ENCODE measurements around the gene GALNS. TPM values are rescaled to one million over a fixed set of nuclear protein-coding genes. Genes with fewer than 3 reads are reported as not detected.
"Not testable (repeated sequence)": the region's sequence is repeated elsewhere in the genome, so short reads cannot be mapped to it uniquely, and the experiment has no call there.

The GALNS gene
- total RNA-seq, 1 experiment from 2014 or later, result 29.5 TPM

DNA sequence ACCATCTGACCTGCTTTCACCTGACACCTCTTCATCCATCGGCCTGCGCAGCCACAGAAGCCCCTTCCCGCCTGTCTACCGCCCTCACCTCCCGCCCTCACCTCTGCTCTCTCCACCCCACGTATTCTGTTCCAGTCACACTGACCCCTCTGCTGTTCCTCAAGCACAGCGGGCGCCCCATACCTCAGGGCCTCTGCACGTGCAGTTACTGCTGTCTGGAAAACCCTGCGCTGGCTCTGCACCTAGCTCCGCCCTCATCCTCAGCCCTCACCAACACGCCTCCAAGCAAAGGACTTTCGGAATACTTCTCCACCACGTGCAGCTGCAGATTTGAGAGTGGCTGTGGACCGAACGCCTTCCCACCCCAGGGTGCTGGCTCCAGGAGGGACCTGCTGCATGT, 34.3 kb upstream of the GALNS start (continued):
- TF ChIP-seq, protein P1, sequence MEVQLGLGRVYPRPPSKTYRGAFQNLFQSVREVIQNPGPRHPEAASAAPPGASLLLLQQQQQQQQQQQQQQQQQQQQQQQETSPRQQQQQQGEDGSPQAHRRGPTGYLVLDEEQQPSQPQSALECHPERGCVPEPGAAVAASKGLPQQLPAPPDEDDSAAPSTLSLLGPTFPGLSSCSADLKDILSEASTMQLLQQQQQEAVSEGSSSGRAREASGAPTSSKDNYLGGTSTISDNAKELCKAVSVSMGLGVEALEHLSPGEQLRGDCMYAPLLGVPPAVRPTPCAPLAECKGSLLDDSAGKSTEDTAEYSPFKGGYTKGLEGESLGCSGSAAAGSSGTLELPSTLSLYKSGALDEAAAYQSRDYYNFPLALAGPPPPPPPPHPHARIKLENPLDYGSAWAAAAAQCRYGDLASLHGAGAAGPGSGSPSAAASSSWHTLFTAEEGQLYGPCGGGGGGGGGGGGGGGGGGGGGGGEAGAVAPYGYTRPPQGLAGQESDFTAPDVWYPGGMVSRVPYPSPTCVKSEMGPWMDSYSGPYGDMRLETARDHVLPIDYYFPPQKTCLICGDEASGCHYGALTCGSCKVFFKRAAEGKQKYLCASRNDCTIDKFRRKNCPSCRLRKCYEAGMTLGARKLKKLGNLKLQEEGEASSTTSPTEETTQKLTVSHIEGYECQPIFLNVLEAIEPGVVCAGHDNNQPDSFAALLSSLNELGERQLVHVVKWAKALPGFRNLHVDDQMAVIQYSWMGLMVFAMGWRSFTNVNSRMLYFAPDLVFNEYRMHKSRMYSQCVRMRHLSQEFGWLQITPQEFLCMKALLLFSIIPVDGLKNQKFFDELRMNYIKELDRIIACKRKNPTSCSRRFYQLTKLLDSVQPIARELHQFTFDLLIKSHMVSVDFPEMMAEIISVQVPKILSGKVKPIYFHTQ (CRISPR knock-in tag; IDR thresholded peaks at IDR 0.05), result no peak
- TF ChIP-seq, protein P2, sequence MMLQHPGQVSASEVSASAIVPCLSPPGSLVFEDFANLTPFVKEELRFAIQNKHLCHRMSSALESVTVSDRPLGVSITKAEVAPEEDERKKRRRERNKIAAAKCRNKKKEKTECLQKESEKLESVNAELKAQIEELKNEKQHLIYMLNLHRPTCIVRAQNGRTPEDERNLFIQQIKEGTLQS (CRISPR knock-in tag; conservative IDR thresholded peaks at IDR 0.05), result no peak
- TF ChIP-seq MXD4 (CRISPR knock-in tag; IDR thresholded peaks at IDR 0.05; ENCODE audit: borderline replicate concordance) (no peak), TCF7 (CRISPR knock-in tag; IDR thresholded peaks at IDR 0.05; ENCODE audit: low read depth) (no peak), HMGA2 (CRISPR knock-in tag; IDR thresholded peaks at IDR 0.05) (no peak), ETV6 (CRISPR knock-in tag; IDR thresholded peaks at IDR 0.05) (no peak)

DNA sequence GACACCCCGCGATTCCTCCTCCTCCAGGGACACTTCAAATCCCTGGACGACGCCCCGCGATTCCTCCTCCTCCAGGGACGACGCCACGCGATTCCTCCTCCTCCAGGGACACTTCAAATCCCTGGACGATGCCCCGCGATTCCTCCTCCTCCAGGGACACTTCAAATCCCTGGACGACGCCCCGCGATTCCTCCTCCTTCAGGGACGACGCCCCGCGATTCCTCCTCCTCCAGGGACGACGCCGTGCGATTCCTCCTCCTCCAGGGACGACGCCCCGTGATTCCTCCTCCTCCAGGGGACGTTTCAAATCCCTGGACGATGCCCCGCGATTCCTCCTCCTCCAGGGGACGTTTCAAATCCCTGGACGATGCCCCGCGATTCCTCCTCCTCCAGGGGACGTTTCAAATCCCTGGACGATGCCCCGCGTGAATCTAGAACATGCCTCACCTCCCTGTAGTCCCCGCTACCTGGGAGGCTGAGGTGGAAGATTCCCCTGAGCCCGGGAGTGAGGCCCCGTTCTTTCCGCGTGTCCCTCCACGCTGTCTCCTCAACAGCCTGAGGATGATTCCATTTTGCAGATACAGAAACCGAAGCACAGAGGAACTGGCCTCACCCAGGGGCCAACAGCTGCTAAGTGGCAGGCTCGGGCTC, 33.1 kb upstream of the GALNS start:
- H3K9me3 Mint-ChIP-seq; ATAC-seq; H3K4me3 Mint-ChIP-seq; POLR2A ChIA-PET; H3K36me3 Mint-ChIP-seq; H3K27me3 Mint-ChIP-seq (ENCODE audit: low read depth); H3K27ac Mint-ChIP-seq; H3K4me1 Mint-ChIP-seq; DNase-seq (ENCODE audit: low spot score); CTCF ChIA-PET: not testable (repeated sequence)

DNA sequence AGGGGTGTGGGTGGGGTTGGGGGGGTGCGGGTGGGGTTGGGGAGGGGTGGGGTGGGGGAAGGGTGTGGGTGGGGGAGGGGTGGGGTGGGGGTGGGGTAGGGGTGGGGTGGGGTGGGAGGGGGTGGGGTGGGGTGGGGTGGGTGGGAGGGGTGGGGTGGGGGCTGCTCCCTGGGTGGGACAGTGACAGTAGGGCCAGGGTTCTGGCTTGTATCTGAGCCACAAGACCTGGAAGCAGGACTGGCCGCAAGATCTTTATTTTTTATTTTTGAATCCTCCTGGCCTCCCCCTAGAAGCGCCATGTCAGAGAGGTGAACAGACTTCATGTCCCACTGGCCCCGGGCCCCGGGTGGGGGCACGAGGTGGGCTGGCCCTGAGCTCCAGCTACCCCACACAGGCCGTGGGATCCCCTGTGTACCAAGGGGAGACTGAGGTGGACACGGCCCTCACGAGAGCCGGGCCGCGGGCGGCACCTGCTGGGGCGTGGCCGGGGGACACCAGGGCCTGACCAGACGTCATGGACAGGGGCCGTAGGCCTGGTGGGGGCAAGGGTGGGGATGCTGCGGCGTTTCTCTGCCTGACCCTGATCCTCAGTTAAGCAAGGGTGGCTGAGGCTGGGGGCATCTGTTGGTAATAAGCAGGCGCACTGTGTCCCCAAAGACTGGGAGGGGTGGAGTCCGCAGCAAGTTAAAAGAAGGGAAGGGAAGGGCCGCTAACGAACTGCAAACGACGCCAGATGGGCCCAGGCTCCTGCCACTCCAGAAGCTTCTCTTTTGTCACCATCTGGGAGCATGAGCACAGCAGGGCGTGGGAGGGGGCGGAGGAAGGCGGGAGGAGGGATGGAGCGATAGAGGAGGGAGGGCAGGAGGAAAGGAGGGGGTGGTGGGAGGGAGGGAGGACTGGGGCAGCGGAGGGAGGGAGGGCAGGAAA, 32.0 kb upstream of the GALNS start:
- Mint-ChIP-seq H3K27me3 (ENCODE audit: low read depth) (peaks cover 2% of the 10 kb centered on the region; the same call in 1 of the 2 replicates), H3K27ac (no peak overlapping the region), H3K4me3 (no peak overlapping the region), H3K4me1 (no peaks in the 10 kb centered on the region), H3K9me3 (no peaks in the 10 kb centered on the region), H3K36me3 (no peaks in the 10 kb centered on the region)
- DNase-seq (ENCODE audit: low spot score) (no peak), ATAC-seq (no peak)
- CTCF ChIA-PET, result interaction anchor here (0.5 to 1.3 kb wide), 4 partner anchors 9 to 352 kb away, joined by 3 to 4 read pairs (median 4); no protein-coding TSS in a partner anchor
- POLR2A ChIA-PET, result no interaction called here
- TF ChIP-seq, protein P3, sequence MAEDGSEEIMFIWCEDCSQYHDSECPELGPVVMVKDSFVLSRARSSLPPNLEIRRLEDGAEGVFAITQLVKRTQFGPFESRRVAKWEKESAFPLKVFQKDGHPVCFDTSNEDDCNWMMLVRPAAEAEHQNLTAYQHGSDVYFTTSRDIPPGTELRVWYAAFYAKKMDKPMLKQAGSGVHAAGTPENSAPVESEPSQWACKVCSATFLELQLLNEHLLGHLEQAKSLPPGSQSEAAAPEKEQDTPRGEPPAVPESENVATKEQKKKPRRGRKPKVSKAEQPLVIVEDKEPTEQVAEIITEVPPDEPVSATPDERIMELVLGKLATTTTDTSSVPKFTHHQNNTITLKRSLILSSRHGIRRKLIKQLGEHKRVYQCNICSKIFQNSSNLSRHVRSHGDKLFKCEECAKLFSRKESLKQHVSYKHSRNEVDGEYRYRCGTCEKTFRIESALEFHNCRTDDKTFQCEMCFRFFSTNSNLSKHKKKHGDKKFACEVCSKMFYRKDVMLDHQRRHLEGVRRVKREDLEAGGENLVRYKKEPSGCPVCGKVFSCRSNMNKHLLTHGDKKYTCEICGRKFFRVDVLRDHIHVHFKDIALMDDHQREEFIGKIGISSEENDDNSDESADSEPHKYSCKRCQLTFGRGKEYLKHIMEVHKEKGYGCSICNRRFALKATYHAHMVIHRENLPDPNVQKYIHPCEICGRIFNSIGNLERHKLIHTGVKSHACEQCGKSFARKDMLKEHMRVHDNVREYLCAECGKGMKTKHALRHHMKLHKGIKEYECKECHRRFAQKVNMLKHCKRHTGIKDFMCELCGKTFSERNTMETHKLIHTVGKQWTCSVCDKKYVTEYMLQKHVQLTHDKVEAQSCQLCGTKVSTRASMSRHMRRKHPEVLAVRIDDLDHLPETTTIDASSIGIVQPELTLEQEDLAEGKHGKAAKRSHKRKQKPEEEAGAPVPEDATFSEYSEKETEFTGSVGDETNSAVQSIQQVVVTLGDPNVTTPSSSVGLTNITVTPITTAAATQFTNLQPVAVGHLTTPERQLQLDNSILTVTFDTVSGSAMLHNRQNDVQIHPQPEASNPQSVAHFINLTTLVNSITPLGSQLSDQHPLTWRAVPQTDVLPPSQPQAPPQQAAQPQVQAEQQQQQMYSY (CRISPR knock-in tag; IDR thresholded peaks at IDR 0.05), result no peak
- TF ChIP-seq TEAD1 (CRISPR knock-in tag; IDR thresholded peaks at IDR 0.05) (no peak), RELA (CRISPR knock-in tag; IDR thresholded peaks at IDR 0.05; ENCODE audit: borderline replicate concordance) (no peak), ZNF232 (CRISPR knock-in tag; IDR thresholded peaks at IDR 0.05) (no peak), NFE2L1 (CRISPR knock-in tag; IDR thresholded peaks at IDR 0.05) (no peak), ZNF671 (CRISPR knock-in tag; IDR thresholded peaks at IDR 0.05) (no peak), GTF2I (CRISPR knock-in tag; conservative IDR thresholded peaks at IDR 0.05) (no peak), JAZF1 (CRISPR knock-in tag; IDR thresholded peaks at IDR 0.05) (no peak), IRF2 (CRISPR knock-in tag; IDR thresholded peaks at IDR 0.05; ENCODE audit: borderline replicate concordance, low read depth) (no peak)
- TF ChIP-seq, protein P4, sequence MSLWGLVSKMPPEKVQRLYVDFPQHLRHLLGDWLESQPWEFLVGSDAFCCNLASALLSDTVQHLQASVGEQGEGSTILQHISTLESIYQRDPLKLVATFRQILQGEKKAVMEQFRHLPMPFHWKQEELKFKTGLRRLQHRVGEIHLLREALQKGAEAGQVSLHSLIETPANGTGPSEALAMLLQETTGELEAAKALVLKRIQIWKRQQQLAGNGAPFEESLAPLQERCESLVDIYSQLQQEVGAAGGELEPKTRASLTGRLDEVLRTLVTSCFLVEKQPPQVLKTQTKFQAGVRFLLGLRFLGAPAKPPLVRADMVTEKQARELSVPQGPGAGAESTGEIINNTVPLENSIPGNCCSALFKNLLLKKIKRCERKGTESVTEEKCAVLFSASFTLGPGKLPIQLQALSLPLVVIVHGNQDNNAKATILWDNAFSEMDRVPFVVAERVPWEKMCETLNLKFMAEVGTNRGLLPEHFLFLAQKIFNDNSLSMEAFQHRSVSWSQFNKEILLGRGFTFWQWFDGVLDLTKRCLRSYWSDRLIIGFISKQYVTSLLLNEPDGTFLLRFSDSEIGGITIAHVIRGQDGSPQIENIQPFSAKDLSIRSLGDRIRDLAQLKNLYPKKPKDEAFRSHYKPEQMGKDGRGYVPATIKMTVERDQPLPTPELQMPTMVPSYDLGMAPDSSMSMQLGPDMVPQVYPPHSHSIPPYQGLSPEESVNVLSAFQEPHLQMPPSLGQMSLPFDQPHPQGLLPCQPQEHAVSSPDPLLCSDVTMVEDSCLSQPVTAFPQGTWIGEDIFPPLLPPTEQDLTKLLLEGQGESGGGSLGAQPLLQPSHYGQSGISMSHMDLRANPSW (CRISPR knock-in tag; conservative IDR thresholded peaks at IDR 0.05; ENCODE audit: low read depth), result no peak
- TF ChIP-seq, protein P5, sequence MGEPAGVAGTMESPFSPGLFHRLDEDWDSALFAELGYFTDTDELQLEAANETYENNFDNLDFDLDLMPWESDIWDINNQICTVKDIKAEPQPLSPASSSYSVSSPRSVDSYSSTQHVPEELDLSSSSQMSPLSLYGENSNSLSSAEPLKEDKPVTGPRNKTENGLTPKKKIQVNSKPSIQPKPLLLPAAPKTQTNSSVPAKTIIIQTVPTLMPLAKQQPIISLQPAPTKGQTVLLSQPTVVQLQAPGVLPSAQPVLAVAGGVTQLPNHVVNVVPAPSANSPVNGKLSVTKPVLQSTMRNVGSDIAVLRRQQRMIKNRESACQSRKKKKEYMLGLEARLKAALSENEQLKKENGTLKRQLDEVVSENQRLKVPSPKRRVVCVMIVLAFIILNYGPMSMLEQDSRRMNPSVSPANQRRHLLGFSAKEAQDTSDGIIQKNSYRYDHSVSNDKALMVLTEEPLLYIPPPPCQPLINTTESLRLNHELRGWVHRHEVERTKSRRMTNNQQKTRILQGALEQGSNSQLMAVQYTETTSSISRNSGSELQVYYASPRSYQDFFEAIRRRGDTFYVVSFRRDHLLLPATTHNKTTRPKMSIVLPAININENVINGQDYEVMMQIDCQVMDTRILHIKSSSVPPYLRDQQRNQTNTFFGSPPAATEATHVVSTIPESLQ (CRISPR knock-in tag; IDR thresholded peaks at IDR 0.05), result no peak
- TF ChIP-seq, protein P6, sequence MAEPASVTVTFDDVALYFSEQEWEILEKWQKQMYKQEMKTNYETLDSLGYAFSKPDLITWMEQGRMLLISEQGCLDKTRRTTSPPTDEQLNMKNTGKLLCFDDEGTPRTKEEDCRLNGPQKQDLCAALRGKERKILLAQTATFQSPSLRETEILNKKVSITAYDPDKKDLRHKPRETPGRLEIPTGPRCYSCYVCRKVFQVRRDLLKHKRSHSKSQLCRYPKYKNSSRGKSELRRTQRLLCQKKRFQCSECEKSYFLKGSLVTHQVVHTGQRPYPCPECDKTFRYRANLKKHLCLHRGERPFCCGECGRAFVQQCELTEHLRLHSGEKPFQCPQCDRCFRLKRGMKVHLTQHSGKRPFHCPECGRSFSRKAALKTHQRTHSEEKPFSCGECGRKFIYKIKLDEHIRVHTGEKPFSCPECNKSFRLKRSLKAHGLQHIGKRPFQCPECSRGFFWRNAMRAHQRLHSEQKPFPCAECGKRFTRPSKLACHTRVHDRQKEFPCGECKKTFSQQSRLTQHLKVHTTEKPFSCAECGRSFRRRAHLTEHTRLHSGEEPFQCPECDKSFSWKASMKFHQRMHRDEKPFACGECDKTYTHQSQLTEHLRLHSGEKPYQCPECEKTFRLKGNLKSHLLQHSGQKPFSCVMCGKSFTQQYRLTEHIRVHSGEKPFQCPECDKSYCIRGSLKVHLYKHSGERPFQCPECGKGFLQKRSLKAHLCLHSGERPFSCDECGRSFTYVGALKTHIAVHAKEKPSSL (CRISPR knock-in tag; conservative IDR thresholded peaks at IDR 0.05), result no peak
